SH-SY5Y (cell line): ENCODE measurements around the gene EDEM1.

Source experiments
- GATA2 ChIP-seq: IDR thresholded peaks from 2 replicates; pipeline ENCODE4 v1.6.1; 2011; ENCODE audit warnings: mild to moderate bottlenecking, low read depth, low read length
- GATA3 ChIP-seq: IDR thresholded peaks from 2 replicates; pipeline ENCODE4 v1.6.1; 2011; ENCODE audit warnings: low read depth, mild to moderate bottlenecking, low read length, moderate library complexity

DNA sequence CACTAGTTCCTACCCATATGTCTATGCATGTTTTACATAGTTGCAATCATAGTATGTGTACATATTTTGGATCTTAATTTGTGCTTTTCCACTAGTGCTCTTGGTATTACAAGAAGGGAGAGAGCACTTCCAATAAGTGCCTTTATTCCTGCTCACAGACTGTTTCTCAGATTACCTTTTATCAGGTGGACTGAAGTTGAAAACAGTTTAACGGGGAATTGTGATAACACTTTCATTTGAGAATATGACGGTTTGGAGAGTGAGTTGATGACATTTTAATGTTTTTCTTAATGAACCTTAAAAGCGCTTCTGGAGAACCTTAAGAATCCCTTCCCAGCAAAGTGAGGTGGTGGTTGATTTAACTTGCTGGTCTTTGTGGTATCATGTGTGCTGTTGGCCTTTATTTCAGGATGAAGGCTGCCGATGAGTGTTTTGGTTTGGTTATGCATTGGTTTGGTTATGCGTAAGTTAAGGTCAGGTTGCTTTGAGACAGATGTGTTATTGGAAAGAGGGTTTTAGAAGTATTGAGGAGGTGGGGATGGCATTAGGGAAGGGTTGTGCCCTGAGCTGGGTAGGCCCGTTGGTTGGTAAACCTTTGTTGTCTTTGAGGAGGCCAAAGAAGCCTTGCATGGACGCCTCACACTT, 2.8 kb downstream of the EDEM1 start:
- TF ChIP-seq GATA3 (no peak), GATA2 (no peak)
